Thoracic aorta (tissue), 2 donors: Measurements from ENCODE around the gene KLHL29. TPM values are rescaled to one million over a fixed set of nuclear protein-coding genes. Genes with fewer than 3 reads are reported as not detected.

ENCODE experiments used
- ATAC-seq: fragments of 150-250 bp; one replicate; pipeline ENCODE4 v1.8.0; 2017; ENCODE audit warnings: low read depth; ENCODE audit not compliant: insufficient number of reproducible peaks, low FRiP score
- DNase-seq: peaks from one replicate; pipeline ENCODE4 v3.0.0-alpha.2; 2020; ENCODE audit warnings: low spot score
- H3K27ac ChIP-seq, 2 donors: fragments of 200-600 bp; sonication (generic); 1 replicate in 1 of 2; 2 replicates in 1 of 2; pipeline ENCODE4 v1.5.1; 2016; ENCODE audit warnings: mild to moderate bottlenecking in 2 of 2, moderate library complexity in 2 of 2
- H3K27me3 ChIP-seq: fragments of 200-600 bp; sonication (generic); replicated peaks from 2 replicates; pipeline ENCODE4 v1.6.0; 2016; ENCODE audit warnings: mild to moderate bottlenecking; ENCODE audit not compliant: insufficient read depth
- H3K36me3 ChIP-seq: fragments of 200-600 bp; sonication (generic); one replicate; pipeline ENCODE4 v1.5.1; 2016
- H3K4me1 ChIP-seq, 2 donors: fragments of 200-600 bp; sonication (generic); 1 replicate in 1 of 2; 2 replicates in 1 of 2; pipeline versions ENCODE4 v1.5.1 to v1.6.0; 2016; ENCODE audit warnings: low read depth in 2 of 2, mild to moderate bottlenecking in 1 of 2; ENCODE audit not compliant: control insufficient read depth in 1 of 2
- H3K4me3 ChIP-seq: fragments of 200-600 bp; sonication (generic); 2 replicates; pipeline ENCODE4 v1.5.1; 2016; ENCODE audit warnings: mild to moderate bottlenecking
- H3K9me3 ChIP-seq: fragments of 200-600 bp; sonication (generic); 2 replicates; pipeline ENCODE4 v1.5.1; 2016
- CTCF ChIP-seq: fragments of 200-600 bp; sonication (generic); IDR thresholded peaks from one replicate; pipeline ENCODE4 v1.5.1; 2019; ENCODE audit warnings: antibody characterized with exemption
- total RNA-seq, 2 donors: library from RNA; depleted of rRNA; stranded (reverse); fragments of >200 nt; gene quantifications; one replicate each; pipeline versions ENCODE4 v1.1.0 to v1.2.3, GENCODE V29; 2016

KLHL29 gene
- total RNA-seq, 2 donors from 2014 or later, result 18.5 to 24.4 TPM

- H3K4me1 ChIP-seq, result peaks cover 4 to 26% of the 10 kb centered on the region in 2 donors
- H3K36me3 ChIP-seq, result no peaks in the 10 kb centered on the region
- ATAC-seq, result no peak
- peak; percentile 38 for DNase-seq
- no peak overlapping the region for H3K4me3 ChIP-seq
- peak overlapping the region in 1 of 2 donors; percentile 29 for H3K27ac ChIP-seq
- H3K27me3 ChIP-seq, result no peaks in the 10 kb centered on the region
- no peaks in the 10 kb centered on the region for H3K9me3 ChIP-seq
- no peak for TF ChIP-seq CTCF
Measured at GRCh38 chr2:23669413-23670244, 284.6 kb downstream of the KLHL29 start.

- Histone ChIP-seq H3K4me3 (no peak overlapping the region), H3K27me3 (no peaks in the 10 kb centered on the region), H3K36me3 (no peaks in the 10 kb centered on the region), H3K27ac (no peak overlapping the region), H3K9me3 (no peaks in the 10 kb centered on the region), H3K4me1 (peaks cover 4 to 23% of the 10 kb centered on the region in 2 donors)
- no peak for TF ChIP-seq CTCF
- ATAC-seq, result no peak
- DNase-seq, result no peak
Measured at GRCh38 chr2:23670245-23670592, 285.2 kb downstream of the KLHL29 start.

GRCh38 chr2:23673082-23673481, 288.1 kb downstream of the KLHL29 start:
- Histone ChIP-seq H3K9me3 (no peaks in the 10 kb centered on the region), H3K36me3 (no peaks in the 10 kb centered on the region), H3K4me1 (peaks cover 4 to 23% of the 10 kb centered on the region in 2 donors), H3K27ac (no peak overlapping the region), H3K4me3 (no peak overlapping the region), H3K27me3 (no peaks in the 10 kb centered on the region)
- no peak for DNase-seq
- ATAC-seq, result no peak
- TF ChIP-seq CTCF, result no peak

- H3K4me1 ChIP-seq, result peaks cover 4 to 16% of the 10 kb centered on the region in 2 donors
- no peak for TF ChIP-seq CTCF
- no peak overlapping the region for H3K27ac ChIP-seq
- H3K36me3 ChIP-seq, result no peaks in the 10 kb centered on the region
- DNase-seq (no peak), ATAC-seq (no peak)
- H3K9me3 ChIP-seq, result no peaks in the 10 kb centered on the region
- no peaks in the 10 kb centered on the region for H3K27me3 ChIP-seq
- H3K4me3 ChIP-seq, result no peak overlapping the region
Measured at GRCh38 chr2:23673830-23674679, 289.1 kb downstream of the KLHL29 start.

GRCh38 chr2:23675506-23675905, 290.5 kb downstream of the KLHL29 start:
- H3K4me1 ChIP-seq, result peaks cover 0 to 1% of the 10 kb centered on the region in 2 donors
- no peak for DNase-seq
- ATAC-seq, result no peak
- H3K4me3 ChIP-seq, result no peak overlapping the region
- TF ChIP-seq CTCF, result no peak
- H3K27me3 ChIP-seq, result no peaks in the 10 kb centered on the region
- no peak overlapping the region for H3K27ac ChIP-seq
- no peaks in the 10 kb centered on the region for H3K36me3 ChIP-seq
- H3K9me3 ChIP-seq, result no peaks in the 10 kb centered on the region
